ENCODE data around the gene RAMP3. TPM values are rescaled to one million over a fixed set of nuclear protein-coding genes. Genes with fewer than 3 reads are reported as not detected.

The RAMP3 gene
- total and polyA plus RNA-seq, 9 of the 15 experiments (the other 6 are each of a cell fraction or from before 2014, with no cell fraction given) = not detected

- FAIRE-seq (no peak), DNase-seq (ENCODE audit: extremely low read depth in 1 of 4, low spot score in 3 of 4) (no peak), ATAC-seq (no peak)
- Histone ChIP-seq H3K4me2 (ENCODE audit: insufficient read depth, low read length) (no peak overlapping the region), H4K20me1 (replicated peaks; ENCODE audit: control insufficient read depth, insufficient read depth, low read length) (no peaks in the 10 kb centered on the region), H3K4me3 (no peak overlapping the region), H3K9me1 (ENCODE audit: control insufficient read depth, insufficient read depth, low read length) (peaks cover 4% of the 10 kb centered on the region), H2AFZ (ENCODE audit: low read depth, low read length) (no peak overlapping the region), H3K9ac (ENCODE audit: insufficient read depth in 1 of 2, low read depth in 2 of 2, low read length in 2 of 2) (no peak overlapping the region), H3K27me3 (ENCODE audit: control insufficient read depth in 2 of 2, insufficient read depth in 2 of 2, low read length in 2 of 2) (peaks cover 0 to 38% of the 10 kb centered on the region in 2 experiments; a peak in 2 of 5 replicates), H3K79me2 (ENCODE audit: control insufficient read depth, insufficient read depth, low read length) (no peaks in the 10 kb centered on the region), H3K4me1 (replicated peaks in 1 of 2; ENCODE audit: control insufficient read depth in 2 of 2, insufficient read depth in 2 of 2, low read length in 2 of 2) (0 out of 5 replicates have a peak, but pooled peaks cover 0 to 2% of the 10 kb centered on the region in 2 experiments), H3K9me3 (replicated peaks; ENCODE audit: control insufficient read depth, insufficient read depth, low read depth, low read length) (no peaks in the 10 kb centered on the region), H3K36me3 (ENCODE audit: control insufficient read depth, insufficient read depth, low read length) (no peaks in the 10 kb centered on the region), H3K27ac (ENCODE audit: extremely low read depth, low read depth, low read length) (no peak overlapping the region)
- intact Hi-C loops (cut with micrococcal nuclease) (no loop called here), in situ Hi-C loops (cut with MboI) (loop anchor here (25.0 kb wide), 1 partner anchor 688 kb away; the partner anchor contains the start of gene CCDC201)
- ChIA-PET CTCF (ENCODE audit: low intra/inter-chr PET ratio) (no interaction called here), POLR2A (interaction anchor here (1.1 kb wide), 1 partner anchor 23 kb away, joined by 3 read pairs; no protein-coding TSS in a partner anchor)
- no TSS peak for BruUV-seq (replicated peaks)
- WGBS (ENCODE audit: insufficient coverage, low coverage, missing lambda C conversion rate) = 0% methylated on average over 4 of the region's 4 CpGs
- TF ChIP-seq E2F3 (CRISPR knock-in tag; IDR thresholded peaks at IDR 0.05) (no peak), TFAM (CRISPR knock-in tag; conservative IDR thresholded peaks at IDR 0.05) (no peak), ZNF253 (CRISPR knock-in tag; conservative IDR thresholded peaks at IDR 0.05) (no peak), BRF2 (IDR thresholded peaks at IDR 0.05; ENCODE audit: borderline replicate concordance, insufficient read depth, insufficient read length) (no peak), NR1H2 (CRISPR knock-in tag; IDR thresholded peaks at IDR 0.05) (no peak), MAFK (IDR thresholded peaks at IDR 0.05; ENCODE audit: low read length) (no peak), ZBTB8A (IDR thresholded peaks at IDR 0.05; ENCODE audit: partially characterized antibody) (no peak), ZKSCAN8 (CRISPR knock-in tag; IDR thresholded peaks at IDR 0.05) (no peak), CTCF (IDR thresholded peaks at IDR 0.05 in 2 of 3, conservative IDR thresholded peaks at IDR 0.05 in 1 of 3; ENCODE audit: insufficient read depth in 2 of 3, low read depth in 1 of 3, low read length in 3 of 3) (no peak), XRCC4 (IDR thresholded peaks at IDR 0.05; ENCODE audit: extremely low read depth, insufficient read depth, insufficient read length) (no peak), ZNF507 (tag; conservative IDR thresholded peaks at IDR 0.05) (no peak), ZNF384 (IDR thresholded peaks at IDR 0.05; ENCODE audit: low read depth, low read length) (no peak), SLC30A9 (CRISPR knock-in tag; IDR thresholded peaks at IDR 0.05) (no peak), SRSF7 (optimal IDR thresholded peaks at IDR 0.05; ENCODE audit: low read depth, low read length) (no peak), ZNF398 (CRISPR knock-in tag; IDR thresholded peaks at IDR 0.05) (no peak), ZNF165 (CRISPR knock-in tag; IDR thresholded peaks at IDR 0.05; ENCODE audit: borderline replicate concordance) (no peak), BRCA1 (IDR thresholded peaks at IDR 0.05) (no peak), BRCA1 (CRISPR knock-in tag; IDR thresholded peaks at IDR 0.05) (no peak), ETV5 (CRISPR knock-in tag; IDR thresholded peaks at IDR 0.05; ENCODE audit: low read depth) (no peak)
These were observed 16.7 kb downstream of the RAMP3 start for GRCh38 chr7:45174328-45174610.
